ENCODE results near the gene KRT78.

- TF ChIP-seq CTCF (IDR thresholded peaks at IDR 0.05): no peak
- no peak for TF ChIP-seq EZH2 (IDR thresholded peaks at IDR 0.05; ENCODE audit: borderline replicate concordance, insufficient read depth, low read depth, low read length, poor library complexity, severe bottlenecking)
Measured at GRCh38 chr12:52877242-52877641, 28.4 kb upstream of the KRT78 start.
